Esophagus muscularis mucosa (tissue), 4 donors: ENCODE data around the gene HIRA.

Experiments
- CTCF ChIP-seq, 3 experiments: fragments of 200-600 bp in 2 of 3; fragments of 450-650 bp in 1 of 3; sonication (generic) in 2 of 3; IDR thresholded peaks; one replicate each; pipeline ENCODE4 v1.5.1; 2017 to 2019; ENCODE audit warnings: antibody characterized with exemption in 3 of 3, mild to moderate bottlenecking in 2 of 3, moderate library complexity in 1 of 3
- EP300 ChIP-seq: sonication (generic); formaldehyde crosslinking; IDR thresholded peaks from one replicate; pipeline ENCODE4 v1.6.1; 2017; ENCODE audit warnings: antibody characterized with exemption
- POLR2A ChIP-seq: fragments of 450-650 bp; IDR thresholded peaks from one replicate; pipeline ENCODE4 v1.6.1; 2017; ENCODE audit warnings: antibody characterized with exemption, moderate library complexity, mild to moderate bottlenecking, low read depth
- POLR2AphosphoS5 ChIP-seq, 2 donors: sonication (generic); formaldehyde crosslinking; IDR thresholded peaks; one replicate each; pipeline ENCODE4 v1.6.1; 2017; ENCODE audit warnings: antibody characterized with exemption in 2 of 2

GRCh38 chr22:19367763-19368367 lies 63.7 kb downstream of the HIRA start:
- TF ChIP-seq CTCF (IDR thresholded peaks at IDR 0.05) (no peak), EP300 (no peak), POLR2A (no peak), POLR2AphosphoS5 (IDR thresholded peaks at IDR 0.05) (no peak)
